DOHH2 (cell line): ENCODE results near the gene SPATA6L.

ENCODE experiments used
- H3F3A ChIP-seq: fragments of 200-600 bp; sonication (generic), shearing (Covaris generic); 2 replicates; pipeline ENCODE4 v1.6.0; 2016; ENCODE audit warnings: antibody characterized with exemption, mild to moderate bottlenecking; ENCODE audit not compliant: control insufficient read depth, insufficient read depth
- H3K27ac ChIP-seq: fragments of 200-600 bp; sonication (generic); 2 replicates; pipeline ENCODE4 v1.5.1; 2014; ENCODE audit warnings: low read depth, mild to moderate bottlenecking, low read length, moderate library complexity
- H3K27me3 ChIP-seq: fragments of 200-600 bp; sonication (generic); 2 replicates; pipeline ENCODE4 v1.6.1; 2014; ENCODE audit warnings: mild to moderate bottlenecking, low read length, mixed read lengths; ENCODE audit not compliant: control insufficient read depth
- H3K36me3 ChIP-seq: fragments of 200-600 bp; sonication (generic); 2 replicates; pipeline ENCODE4 v1.6.1; 2014; ENCODE audit warnings: mild to moderate bottlenecking, low read length, moderate library complexity, mixed read lengths; ENCODE audit not compliant: control insufficient read depth
- H3K4me1 ChIP-seq: fragments of 200-600 bp; sonication (generic); 2 replicates; pipeline ENCODE4 v1.6.1; 2014; ENCODE audit warnings: mild to moderate bottlenecking, low read length, mixed read lengths; ENCODE audit not compliant: control insufficient read depth
- H3K4me2 ChIP-seq: fragments of 200-600 bp; sonication (generic); 2 replicates; pipeline ENCODE4 v1.6.0; 2014; ENCODE audit warnings: mild to moderate bottlenecking, low read length, moderate library complexity
- H3K4me3 ChIP-seq: fragments of 200-600 bp; sonication (generic); 2 replicates; pipeline ENCODE4 v1.5.1; 2014; ENCODE audit warnings: mild to moderate bottlenecking, low read length, mixed read lengths
- H3K79me2 ChIP-seq: fragments of 200-600 bp; sonication (generic); 2 replicates; pipeline ENCODE4 v1.6.1; 2014; ENCODE audit warnings: mild to moderate bottlenecking, low read length, mixed read lengths; ENCODE audit not compliant: control insufficient read depth
- H3K9me2 ChIP-seq: fragments of 200-600 bp; sonication (generic); replicated peaks from 2 replicates; pipeline ENCODE4 v1.6.1; 2014; ENCODE audit warnings: mild to moderate bottlenecking, low read length, mixed read lengths; ENCODE audit not compliant: control insufficient read depth
- H3K9me3 ChIP-seq: fragments of 200-600 bp; sonication (generic); 2 replicates; pipeline ENCODE4 v1.6.1; 2014; ENCODE audit warnings: antibody characterized with exemption, low read length, mixed read lengths; ENCODE audit not compliant: control insufficient read depth, insufficient read depth
- H4K20me1 ChIP-seq: fragments of 200-600 bp; sonication (generic); 2 replicates; pipeline ENCODE4 v1.6.0; 2014; ENCODE audit warnings: low read depth, mild to moderate bottlenecking, antibody characterized with exemption, low read length, moderate library complexity; ENCODE audit not compliant: control insufficient read depth, insufficient read depth
- EZH2phosphoT487 ChIP-seq: fragments of 200-600 bp; sonication (generic); IDR thresholded peaks from 2 replicates; pipeline ENCODE4 v1.6.1; 2017; ENCODE audit warnings: borderline replicate concordance, mild to moderate bottlenecking, antibody characterized with exemption, low read length, moderate library complexity, mixed read lengths
- TF ChIP-seq, protein P1 (sequence below): fragments of 200-600 bp; sonication (generic); IDR thresholded peaks from one replicate; pipeline ENCODE4 v1.5.1; 2014; ENCODE audit warnings: antibody characterized with exemption, mild to moderate bottlenecking, low read depth, low read length; ENCODE audit not compliant: poor library complexity, severe bottlenecking

Gene SPATA6L

DNA sequence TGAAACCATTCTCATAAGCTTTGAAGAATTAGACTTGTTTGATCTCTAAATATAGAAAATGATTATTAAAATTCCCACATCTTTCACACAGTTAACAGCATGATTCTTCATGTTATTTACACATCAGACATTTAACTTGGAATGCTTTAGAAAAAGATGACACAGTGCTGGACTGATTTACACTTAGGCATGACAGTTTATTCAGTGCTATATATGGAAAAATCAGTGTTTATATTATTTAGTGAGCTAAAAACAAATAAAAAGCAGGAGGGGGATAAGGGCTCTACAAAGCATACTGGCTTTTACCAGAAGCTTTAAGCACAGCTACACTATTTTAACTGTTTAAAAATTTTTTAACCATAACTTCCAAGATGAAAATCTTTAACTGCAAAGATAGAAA is 43.1 kb upstream of the SPATA6L start:
- H3K36me3 ChIP-seq: peaks cover 71% of the 10 kb centered on the region
- H3K27ac ChIP-seq: no peak overlapping the region
- H4K20me1 ChIP-seq: no peaks in the 10 kb centered on the region; the same call in 1 of the 2 replicates
- no peaks in the 10 kb centered on the region for H3K4me1 ChIP-seq
- H3F3A ChIP-seq: peaks cover 6% of the 10 kb centered on the region; the same call in 1 of the 2 replicates
- no peaks in the 10 kb centered on the region for H3K27me3 ChIP-seq
- TF ChIP-seq EZH2phosphoT487: no peak
- TF ChIP-seq, protein P1, sequence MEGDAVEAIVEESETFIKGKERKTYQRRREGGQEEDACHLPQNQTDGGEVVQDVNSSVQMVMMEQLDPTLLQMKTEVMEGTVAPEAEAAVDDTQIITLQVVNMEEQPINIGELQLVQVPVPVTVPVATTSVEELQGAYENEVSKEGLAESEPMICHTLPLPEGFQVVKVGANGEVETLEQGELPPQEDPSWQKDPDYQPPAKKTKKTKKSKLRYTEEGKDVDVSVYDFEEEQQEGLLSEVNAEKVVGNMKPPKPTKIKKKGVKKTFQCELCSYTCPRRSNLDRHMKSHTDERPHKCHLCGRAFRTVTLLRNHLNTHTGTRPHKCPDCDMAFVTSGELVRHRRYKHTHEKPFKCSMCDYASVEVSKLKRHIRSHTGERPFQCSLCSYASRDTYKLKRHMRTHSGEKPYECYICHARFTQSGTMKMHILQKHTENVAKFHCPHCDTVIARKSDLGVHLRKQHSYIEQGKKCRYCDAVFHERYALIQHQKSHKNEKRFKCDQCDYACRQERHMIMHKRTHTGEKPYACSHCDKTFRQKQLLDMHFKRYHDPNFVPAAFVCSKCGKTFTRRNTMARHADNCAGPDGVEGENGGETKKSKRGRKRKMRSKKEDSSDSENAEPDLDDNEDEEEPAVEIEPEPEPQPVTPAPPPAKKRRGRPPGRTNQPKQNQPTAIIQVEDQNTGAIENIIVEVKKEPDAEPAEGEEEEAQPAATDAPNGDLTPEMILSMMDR: no peak
- no peaks in the 10 kb centered on the region for H3K9me3 ChIP-seq
- no peaks in the 10 kb centered on the region for H3K79me2 ChIP-seq
- H3K9me2 ChIP-seq: no peaks in the 10 kb centered on the region
- H3K4me3 ChIP-seq: no peak overlapping the region
- H3K4me2 ChIP-seq: no peak overlapping the region

DNA sequence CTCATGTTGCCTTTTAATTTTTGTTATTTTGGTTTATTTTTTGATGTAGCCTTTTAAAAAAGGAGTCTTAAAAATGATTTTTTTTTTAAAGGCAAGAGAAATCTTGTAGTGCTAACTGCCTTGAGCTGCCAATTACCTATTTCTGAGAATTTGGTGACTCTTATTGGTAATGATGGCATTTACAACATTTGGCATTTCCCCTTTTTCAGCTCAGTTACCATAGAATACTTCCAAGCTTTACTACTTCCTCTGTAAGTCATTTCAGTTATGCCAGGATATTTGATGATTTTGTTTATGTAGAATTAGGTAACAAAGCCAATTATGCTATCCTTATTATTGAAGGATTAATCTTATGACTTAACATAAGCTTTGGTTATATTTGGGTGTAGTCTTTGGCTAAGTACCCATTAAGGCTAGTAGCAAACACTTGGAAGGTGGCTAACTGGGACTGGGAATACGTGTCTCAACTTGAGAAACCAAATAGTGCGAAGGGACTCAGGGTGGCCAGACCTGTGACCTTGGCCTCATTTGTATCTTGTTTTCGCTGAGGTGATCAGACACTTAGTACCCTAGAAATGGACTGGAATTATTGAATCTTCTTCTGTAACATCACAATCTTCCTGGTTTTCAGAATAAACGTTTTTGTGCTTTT is 40.8 kb upstream of the SPATA6L start:
- Histone ChIP-seq H3K36me3 (peaks cover 69% of the 10 kb centered on the region), H3K27ac (no peak overlapping the region), H3K9me2 (no peaks in the 10 kb centered on the region), H4K20me1 (no peaks in the 10 kb centered on the region; the same call in 1 of the 2 replicates), H3K27me3 (no peaks in the 10 kb centered on the region), H3K4me1 (no peaks in the 10 kb centered on the region), H3K4me3 (no peak overlapping the region), H3K4me2 (no peak overlapping the region), H3F3A (peaks cover 2% of the 10 kb centered on the region; the same call in 1 of the 2 replicates), H3K9me3 (no peaks in the 10 kb centered on the region), H3K79me2 (no peaks in the 10 kb centered on the region)
- TF ChIP-seq, protein P1: no peak
- TF ChIP-seq EZH2phosphoT487: no peak

DNA sequence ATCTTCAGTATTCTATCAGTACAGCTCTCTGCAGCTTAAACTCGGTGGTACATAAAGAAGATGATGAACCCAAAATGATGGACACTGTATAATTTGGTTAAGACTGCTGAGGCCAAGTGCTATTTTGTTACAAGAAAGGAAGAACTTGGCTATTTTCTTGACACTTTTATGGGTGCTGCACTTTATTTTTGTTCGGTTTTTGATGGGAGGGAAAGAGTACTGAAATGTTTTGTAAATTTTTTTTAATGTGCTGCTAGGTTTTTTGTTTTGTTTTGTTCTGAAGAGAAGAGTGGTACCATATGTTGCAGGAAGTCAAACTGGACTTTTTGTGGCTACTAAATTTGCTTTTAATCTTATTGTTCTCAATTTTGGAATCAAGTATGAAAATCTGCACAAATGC is 39.7 kb upstream of the SPATA6L start:
- no peaks in the 10 kb centered on the region for H3K4me1 ChIP-seq
- no peaks in the 10 kb centered on the region for H3K9me3 ChIP-seq
- H3K27me3 ChIP-seq: no peaks in the 10 kb centered on the region
- no peak overlapping the region for H3K27ac ChIP-seq
- TF ChIP-seq EZH2phosphoT487: no peak
- TF ChIP-seq, protein P1: no peak
- no peaks in the 10 kb centered on the region for H4K20me1 ChIP-seq
- no peak overlapping the region for H3K4me2 ChIP-seq
- H3K9me2 ChIP-seq: no peaks in the 10 kb centered on the region
- peaks cover 67% of the 10 kb centered on the region for H3K36me3 ChIP-seq
- H3K4me3 ChIP-seq: no peak overlapping the region
- peaks cover 2% of the 10 kb centered on the region; the same call in 1 of the 2 replicates for H3F3A ChIP-seq
- no peaks in the 10 kb centered on the region for H3K79me2 ChIP-seq
